Transverse colon (tissue), 4 donors: ENCODE measurements around the gene SNTA1.

Experiments used
- CTCF ChIP-seq, 5 experiments: fragments of 200-600 bp in 3 of 5; fragments of 450-650 bp in 2 of 5; sonication (generic) in 3 of 5; IDR thresholded peaks; 1 replicate in 2 of 5; 2 replicates in 3 of 5; pipeline ENCODE4 v1.5.1; 2016 to 2017; ENCODE audit warnings: antibody characterized with exemption in 5 of 5, inconsistent platforms in 3 of 5, mild to moderate bottlenecking in 2 of 5, moderate library complexity in 1 of 5
- POLR2A ChIP-seq: fragments of 450-650 bp; IDR thresholded peaks from one replicate; pipeline ENCODE4 v1.6.1; 2016; ENCODE audit warnings: antibody characterized with exemption, mild to moderate bottlenecking, moderate library complexity
- POLR2AphosphoS5 ChIP-seq, 3 donors: sonication (generic); formaldehyde crosslinking; IDR thresholded peaks; one replicate each; pipeline ENCODE4 v1.6.1; 2016; ENCODE audit warnings: antibody characterized with exemption in 3 of 3

DNA sequence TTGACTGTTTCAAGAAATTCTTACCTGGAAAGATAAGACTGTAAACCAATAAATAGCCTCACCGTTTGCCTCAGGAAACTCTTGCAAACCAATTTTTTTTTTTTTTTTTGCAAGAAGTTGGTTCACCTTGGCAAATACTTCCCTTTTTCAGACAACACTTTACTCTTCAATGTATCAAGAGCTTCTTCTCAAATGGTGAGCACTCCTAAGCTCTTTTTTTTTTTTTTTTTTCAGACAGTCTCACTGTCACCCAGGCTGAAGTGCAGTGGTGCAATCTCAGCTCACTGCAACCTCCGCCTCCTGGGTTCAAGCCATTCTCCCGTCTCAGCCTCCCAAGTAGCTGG lies 22.7 kb upstream of the SNTA1 start:
- TF ChIP-seq CTCF (IDR thresholded peaks at IDR 0.05), result no peak
- no peak for TF ChIP-seq POLR2AphosphoS5 (IDR thresholded peaks at IDR 0.05)
- no peak for TF ChIP-seq POLR2A
